NCI-H2107 treated with DMSO at 0.1 percent for 48 hours (cell line): ENCODE data around the gene C1orf105.
"Not testable (repeated sequence)": the region's sequence is repeated elsewhere in the genome, so short reads cannot be mapped to it uniquely, and the experiment has no call there.

ENCODE experiments used
- DNase-seq: peaks from one replicate; lab custom pipeline; 2025; ENCODE audit not compliant: unreplicated experiment; lab: John Stamatoyannopoulos, UW

C1orf105 gene

GRCh38 chr1:172420385-172420784 is at the start of gene C1orf105:
Gene C1orf105 (plus strand): TSS chr1:172420685. CDS start chr1:172420886, 201 bp downstream.
- DNase-seq: no peak

DNA sequence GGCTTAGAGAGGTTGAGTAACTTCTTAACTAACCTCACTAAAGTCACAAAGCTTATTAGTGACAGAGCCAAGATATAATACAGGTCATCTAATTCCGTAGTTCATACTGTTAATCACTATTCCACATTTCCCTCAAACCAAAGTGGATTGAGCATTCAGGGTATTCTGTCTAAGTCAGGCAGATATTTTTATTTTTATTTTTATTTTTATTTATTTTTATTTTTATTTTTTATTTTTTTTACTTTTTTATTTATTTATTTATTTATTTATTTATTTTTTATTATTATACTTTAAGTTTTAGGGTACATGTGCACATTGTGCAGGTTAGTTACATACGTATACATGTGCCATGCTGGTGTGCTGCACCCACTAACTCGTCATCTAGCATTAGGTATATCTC is 48.8 kb upstream of the C1orf105 start:
- not testable (repeated sequence) for DNase-seq

GRCh38 chr1:172373864-172374263 is 46.6 kb upstream of the C1orf105 start:
- no peak for DNase-seq

GRCh38 chr1:172375211-172375631 is 45.3 kb upstream of the C1orf105 start:
- no peak for DNase-seq

- DNase-seq: no peak
Observed at GRCh38 chr1:172376431-172376830, 44.1 kb upstream of the C1orf105 start.

DNA sequence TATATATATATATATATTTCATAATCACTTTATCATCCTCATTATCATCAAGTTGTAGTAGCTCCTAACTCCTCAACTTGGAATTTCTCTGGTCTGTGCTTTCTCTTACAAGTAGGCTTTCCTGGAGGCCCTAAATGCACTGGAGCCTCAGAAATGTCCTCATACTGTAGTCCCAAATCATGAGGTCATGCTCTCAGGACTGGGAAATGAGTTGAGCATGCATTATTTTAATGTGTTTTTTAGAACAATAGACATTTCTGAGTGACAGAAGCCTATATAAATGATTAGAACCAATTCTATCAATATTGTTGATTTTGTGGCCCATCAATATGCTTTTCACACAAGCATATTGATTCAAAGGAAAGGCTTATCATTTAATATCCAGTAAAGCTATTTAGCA is 42.9 kb upstream of the C1orf105 start:
- DNase-seq: no peak

DNA sequence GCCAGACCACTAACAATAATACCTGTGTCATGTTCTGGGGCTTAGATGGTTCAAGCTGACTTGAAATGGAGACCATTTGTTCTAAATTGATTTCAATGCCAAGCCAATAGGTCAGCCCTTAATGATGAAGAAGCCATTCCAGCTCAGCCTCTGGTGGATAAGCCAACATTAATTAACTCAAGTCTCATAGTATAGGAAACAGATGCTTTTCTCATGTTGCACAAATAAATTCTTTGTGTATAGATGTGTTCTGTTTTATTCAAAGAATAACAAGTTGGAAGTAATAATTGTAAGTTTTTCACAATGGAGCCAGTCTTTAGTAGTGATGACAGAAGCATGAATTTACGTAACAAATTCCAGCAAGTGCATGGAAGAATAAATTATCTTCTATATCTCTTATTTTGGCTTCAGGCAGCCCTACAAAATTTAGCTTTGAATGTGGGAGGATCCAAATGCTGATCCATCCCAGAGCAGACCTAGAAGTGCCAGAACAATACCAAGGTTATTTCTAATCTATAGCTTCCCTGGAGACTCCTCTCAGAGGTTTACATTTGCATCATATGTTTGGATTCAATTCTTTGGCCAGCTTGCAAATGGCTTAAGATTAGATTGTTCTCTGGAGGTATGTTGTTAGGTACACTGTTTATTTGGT is 42.2 kb upstream of the C1orf105 start:
- DNase-seq: no peak

GRCh38 chr1:172380441-172381244 is 39.8 kb upstream of the C1orf105 start:
- DNase-seq: no peak

DNA sequence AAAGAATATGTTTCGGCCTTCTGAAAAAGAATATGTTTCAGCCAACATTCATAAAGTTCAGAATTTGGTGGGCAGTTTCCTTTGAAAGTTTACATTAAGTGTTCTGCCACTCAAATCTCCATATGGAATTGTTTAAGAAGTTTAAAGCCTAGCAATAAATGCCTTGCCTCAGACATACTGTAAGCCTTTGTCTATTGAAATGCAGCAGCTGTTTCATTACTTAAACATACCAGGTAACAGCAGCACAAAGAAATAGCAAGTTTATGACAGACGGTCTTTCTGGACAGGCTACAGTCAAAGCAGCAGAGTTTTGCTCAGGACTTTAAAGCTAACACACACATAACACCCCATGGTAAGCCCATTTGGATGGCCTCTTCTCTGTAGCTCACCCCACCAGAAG is 38.5 kb upstream of the C1orf105 start:
- DNase-seq: no peak

- no peak for DNase-seq
Observed at GRCh38 chr1:172382406-172382805, 38.1 kb upstream of the C1orf105 start.

- DNase-seq: no peak
Observed at GRCh38 chr1:172382990-172383389, 37.5 kb upstream of the C1orf105 start.

DNA sequence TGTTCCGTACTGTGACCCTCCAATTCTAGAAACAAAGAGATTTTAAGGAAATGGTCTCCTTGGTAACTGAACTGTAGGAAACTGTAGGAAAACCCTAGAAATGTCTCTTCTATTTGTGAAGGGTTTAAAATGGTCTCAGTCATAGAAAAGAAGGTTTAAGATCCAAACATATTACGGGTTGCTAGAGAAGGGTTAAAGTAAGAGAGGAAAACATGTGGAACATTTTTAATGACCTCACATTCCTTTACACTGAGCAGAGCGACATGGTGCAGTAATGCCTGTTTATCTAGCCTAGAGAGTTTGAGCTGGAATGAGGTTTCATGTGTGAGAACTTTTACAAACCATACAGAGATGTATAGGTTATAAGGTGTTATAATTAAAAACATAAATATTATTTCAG is 36.9 kb upstream of the C1orf105 start:
- DNase-seq: no peak

GRCh38 chr1:172384656-172385055 is 35.8 kb upstream of the C1orf105 start:
- DNase-seq: no peak

- no peak for DNase-seq
Observed at GRCh38 chr1:172386046-172386445, 34.4 kb upstream of the C1orf105 start.

GRCh38 chr1:172388490-172388889 is 32.0 kb upstream of the C1orf105 start:
- DNase-seq: no peak

DNA sequence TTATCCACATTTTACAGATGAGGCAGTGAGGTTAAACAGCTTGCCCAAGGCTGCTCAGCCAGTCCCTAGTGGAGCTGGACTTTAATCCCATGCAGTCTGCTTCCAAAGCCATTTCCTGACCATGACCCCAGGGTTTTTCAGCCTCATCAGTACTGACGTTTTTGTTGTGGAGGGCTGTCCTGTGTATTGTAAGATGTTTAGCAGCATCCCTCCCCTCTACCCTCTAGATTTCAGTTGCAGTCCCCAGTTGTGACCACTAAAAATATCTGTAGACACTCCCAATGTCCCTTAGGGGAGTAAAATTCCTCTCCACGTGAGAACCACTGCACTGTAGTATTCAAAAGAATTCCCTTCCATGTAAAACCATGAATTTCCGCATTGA is 30.2 kb upstream of the C1orf105 start:
- DNase-seq: no peak

GRCh38 chr1:172390683-172391551 is 29.6 kb upstream of the C1orf105 start:
- DNase-seq: no peak

GRCh38 chr1:172391976-172392375 is 28.5 kb upstream of the C1orf105 start:
- no peak for DNase-seq

GRCh38 chr1:172393354-172393753 is 27.1 kb upstream of the C1orf105 start:
- no peak for DNase-seq

DNA sequence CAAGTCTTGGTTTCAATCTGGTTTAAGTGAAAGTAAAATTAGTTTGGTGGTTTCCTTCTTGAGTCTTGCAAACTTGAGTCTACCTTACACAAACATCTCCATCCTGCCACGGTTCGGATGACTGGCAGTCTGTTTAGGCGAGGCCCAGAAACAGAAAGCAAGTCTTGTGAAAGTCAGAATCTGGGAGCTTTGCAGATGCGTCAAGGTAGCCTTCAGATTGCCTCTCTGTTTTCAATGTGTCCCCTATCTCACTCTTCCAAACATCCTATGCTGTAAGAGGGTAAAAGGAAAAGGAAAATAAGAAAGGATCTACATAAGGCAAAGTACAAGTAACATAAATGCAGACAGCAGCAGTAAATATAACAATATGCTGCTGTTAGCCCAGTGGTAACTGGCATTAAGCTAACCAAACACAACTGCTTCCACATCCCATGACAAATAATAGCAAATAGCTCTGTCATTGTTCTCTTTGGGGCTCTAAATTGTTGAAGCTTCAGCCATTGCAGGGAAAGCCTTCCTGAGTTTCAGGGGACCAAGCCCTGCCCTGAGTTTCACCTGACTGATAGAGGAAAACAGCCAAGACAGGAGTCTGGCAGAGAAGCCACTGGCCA is 26.2 kb upstream of the C1orf105 start:
- DNase-seq: no peak

DNA sequence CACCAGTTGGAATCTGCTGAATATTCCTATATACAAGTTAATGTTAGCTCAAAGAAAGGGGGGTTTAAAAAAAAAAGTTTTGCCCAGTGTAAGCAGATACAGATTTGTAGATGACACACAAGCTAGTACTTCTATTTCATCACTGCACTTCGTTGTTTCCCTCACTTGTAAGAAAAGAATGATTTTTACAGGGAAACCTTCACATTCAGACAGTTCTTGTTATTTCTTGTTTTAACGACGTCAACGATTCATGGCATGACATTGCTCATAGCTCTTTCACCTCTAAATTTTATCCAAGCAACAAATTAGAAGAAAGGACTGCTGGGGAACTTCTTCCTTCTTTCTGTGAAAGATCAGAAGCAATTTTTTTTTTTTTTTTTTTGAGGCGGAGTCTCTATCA is 25.7 kb upstream of the C1orf105 start:
- no peak for DNase-seq
